Midbrain (tissue), 1 donor: ENCODE data around the gene ASB6.
"Not testable (repeated sequence)": the region's sequence is repeated elsewhere in the genome, so short reads cannot be mapped to it uniquely, and the experiment has no call there.

Experiments used
- DNase-seq: peaks from one replicate; lab custom pipeline; 2025; lab: John Stamatoyannopoulos, UW

The ASB6 gene

DNA sequence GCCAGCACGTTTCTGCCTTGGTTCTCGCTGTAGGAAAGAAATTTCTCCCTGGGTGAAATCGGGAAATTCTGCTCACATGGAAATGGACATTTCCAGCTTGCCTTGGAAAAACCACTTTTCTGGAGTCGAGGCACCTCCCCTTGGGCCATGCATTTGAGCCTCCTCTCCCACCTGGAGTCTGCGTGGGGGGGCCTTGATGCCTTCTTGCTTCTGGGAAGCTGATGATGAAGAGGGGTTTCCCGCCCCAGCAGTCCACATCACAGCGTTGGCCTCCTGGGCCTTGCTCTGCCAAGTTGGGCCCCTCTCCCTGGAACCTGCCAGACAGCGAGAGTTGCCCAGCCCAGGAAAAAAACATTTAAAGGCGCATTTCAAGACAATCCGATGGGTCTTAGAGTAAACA is 1.8 kb upstream of the ASB6 start:
- DNase-seq, result no peak

- no peak for DNase-seq
Observed at GRCh38 chr9:129640871-129641749, 841 bp downstream of the ASB6 start.

DNA sequence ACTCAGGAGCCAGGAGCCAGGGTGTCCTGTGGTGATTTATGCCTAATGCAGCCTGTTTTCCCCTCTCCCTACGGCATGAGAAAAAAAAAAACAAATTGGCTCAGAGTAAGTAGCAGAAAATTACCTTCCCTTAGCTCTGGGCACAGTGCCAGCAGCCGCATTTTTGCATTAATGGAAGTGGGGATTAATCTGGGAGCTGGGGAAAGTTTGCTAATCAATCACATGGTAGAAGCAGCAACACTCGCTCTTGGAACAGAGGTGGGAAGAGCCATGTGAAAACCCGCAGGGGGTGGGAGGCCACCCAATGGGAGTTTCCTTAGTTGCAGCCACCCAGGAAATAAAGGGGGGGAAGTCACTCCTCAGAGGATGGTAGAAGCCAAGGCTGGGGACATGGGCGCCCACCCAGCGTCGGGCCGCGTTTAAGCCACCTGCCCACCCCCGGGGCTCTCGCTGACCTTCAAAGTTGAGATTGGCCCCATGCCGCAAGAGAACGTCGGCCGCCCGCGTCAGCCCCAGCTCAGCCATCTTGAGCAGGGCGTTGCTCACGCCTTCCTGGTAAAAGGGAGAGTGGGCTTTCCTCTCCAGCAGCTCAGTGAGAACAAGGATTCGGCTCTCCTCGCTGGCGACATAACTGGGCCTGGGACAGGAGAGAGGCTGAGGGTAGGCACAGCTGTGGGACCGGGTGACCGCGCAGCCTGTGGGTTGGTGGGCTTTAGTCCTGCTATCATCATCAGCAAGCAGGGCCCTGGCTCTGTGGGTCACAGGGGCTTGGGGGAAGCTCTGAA is 1.7 kb downstream of the ASB6 start:
- peak; percentile 45 for DNase-seq

DNA sequence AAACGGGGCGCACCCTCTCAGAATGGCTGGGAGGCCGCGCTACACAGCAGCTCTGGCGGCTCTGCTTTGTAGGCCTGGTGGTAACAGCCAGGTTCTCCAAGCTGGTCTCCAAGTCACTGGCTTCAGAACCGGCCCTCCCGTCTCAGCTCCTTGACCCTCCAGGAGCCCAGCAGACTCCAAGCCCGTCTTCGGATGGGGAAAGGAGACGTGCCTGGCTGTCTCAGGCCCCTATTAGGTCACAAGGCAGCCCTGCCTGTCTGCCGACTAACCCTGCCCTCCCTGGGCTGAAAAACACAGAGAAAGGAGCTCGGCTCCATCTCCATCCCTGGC is 2.2 kb downstream of the ASB6 start:
- DNase-seq, result no peak

GRCh38 chr9:129639034-129639630 is 2.8 kb downstream of the ASB6 start:
- DNase-seq, result no peak

DNA sequence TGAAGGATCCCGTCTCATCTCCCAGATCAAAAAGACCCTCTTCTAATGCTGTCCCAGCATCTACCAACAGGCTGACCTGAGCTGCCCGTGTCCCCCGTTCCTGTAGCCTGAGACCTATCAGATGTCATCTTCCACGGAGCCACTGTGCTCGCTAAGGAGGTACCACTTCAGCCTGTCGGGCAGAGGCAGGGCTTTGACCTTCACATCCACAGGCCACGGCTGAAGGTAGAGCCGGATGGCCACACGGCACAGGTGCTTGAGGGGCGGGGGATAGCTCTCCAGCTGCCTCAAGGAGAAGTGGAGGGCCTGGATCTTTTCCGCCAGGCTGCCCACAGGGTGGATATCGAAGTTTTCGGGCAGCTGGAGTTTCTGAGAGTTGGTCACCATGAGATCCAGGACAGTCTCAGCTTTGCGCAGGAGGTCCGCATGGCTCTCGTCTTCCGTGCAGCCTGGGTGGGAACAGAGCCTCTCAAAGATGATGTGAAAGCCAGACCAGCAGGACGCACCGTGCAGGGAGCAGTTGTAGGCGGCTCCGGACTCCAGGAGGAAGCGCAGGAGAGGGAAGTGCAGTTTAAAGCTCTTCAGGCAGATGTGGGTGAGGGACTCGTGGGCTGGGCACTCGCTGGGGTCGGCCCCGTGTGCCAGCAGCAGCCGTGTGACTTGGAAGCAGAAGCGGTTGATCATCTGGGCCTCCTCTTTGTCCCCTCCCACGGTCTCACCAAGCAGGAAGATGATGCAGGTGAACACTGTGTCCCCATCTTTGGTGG is 4.1 kb downstream of the ASB6 start:
- DNase-seq, result no peak

GRCh38 chr9:129637102-129637501 is 4.8 kb downstream of the ASB6 start:
- DNase-seq, result no peak

DNA sequence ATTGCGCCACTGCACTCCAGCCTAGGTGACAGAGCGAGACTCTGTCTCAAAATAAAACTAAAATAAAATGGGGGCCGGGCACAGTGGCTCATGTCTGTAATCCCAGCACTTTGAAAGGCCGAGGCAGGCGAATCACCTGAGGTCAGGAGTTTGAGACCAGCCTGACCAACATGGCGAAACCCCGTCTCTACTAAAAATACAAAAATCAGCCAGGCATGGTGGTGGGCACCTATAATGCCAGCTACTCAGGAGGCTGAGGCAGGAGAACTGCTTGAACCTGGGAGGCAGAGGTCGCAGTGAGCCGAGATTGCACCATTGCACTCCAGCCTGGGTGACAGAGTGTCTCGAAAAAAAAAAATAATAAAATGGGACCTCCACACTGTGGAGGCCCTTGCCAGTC is 5.6 kb downstream of the ASB6 start:
- DNase-seq, result not testable (repeated sequence)

- no peak for DNase-seq
Observed at GRCh38 chr9:129635099-129636065, 6.6 kb downstream of the ASB6 start.

- DNase-seq, result no peak
Observed at GRCh38 chr9:129633848-129634247, 8.1 kb downstream of the ASB6 start.

GRCh38 chr9:129633207-129633606 is 8.7 kb downstream of the ASB6 start:
- no peak for DNase-seq

- DNase-seq, result no peak
Observed at GRCh38 chr9:129632460-129632859, 9.5 kb downstream of the ASB6 start.

DNA sequence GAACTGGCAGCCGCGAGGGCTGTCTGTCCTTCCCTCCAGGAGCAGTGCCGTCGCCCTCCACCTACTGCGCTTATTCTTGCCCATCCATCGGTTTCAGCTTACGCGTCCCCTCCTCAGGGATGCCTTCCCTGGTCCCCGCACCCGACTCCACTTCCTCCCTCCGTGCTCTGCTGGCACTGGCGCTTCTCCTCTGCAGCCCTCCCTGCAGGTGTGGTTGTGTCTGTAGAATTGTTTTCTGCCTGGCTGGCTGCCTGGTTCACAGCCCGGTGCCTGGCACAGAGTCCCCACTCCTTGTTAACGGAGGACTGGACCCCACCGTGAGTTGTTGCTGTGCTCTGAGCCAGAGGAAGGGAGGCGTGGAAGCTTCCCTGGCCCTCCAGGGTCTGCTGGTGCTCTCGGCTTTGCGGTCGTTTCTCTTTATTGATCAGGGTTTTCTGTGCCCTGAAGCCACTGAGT is 10.2 kb downstream of the ASB6 start:
- no peak for DNase-seq

GRCh38 chr9:129630967-129631673 is 10.8 kb downstream of the ASB6 start:
- peak; percentile 47 for DNase-seq

GRCh38 chr9:129629251-129629820 is 12.6 kb downstream of the ASB6 start:
- no peak for DNase-seq

DNA sequence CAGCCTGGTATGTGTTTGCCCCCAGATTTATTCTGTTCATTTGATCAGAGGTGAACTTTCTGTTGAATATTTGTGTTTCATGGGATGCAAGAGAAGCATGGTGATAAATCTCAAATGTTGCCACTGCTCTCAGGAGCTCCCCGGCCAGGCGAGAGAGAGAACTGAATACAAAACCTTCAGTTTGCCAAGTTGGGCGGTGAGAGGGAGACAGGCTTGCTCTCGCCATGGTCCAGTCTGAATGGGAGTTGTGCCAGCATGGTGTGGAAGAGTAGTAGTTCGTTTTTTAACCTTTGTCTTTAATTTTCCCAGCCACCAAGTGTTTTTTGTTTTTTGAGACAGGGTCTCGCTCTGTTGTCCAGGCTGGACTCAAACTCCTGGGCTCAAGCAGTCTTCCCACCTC is 13.2 kb downstream of the ASB6 start:
- DNase-seq, result no peak

- DNase-seq, result no peak
Observed at GRCh38 chr9:129627556-129628440, 14.2 kb downstream of the ASB6 start.

DNA sequence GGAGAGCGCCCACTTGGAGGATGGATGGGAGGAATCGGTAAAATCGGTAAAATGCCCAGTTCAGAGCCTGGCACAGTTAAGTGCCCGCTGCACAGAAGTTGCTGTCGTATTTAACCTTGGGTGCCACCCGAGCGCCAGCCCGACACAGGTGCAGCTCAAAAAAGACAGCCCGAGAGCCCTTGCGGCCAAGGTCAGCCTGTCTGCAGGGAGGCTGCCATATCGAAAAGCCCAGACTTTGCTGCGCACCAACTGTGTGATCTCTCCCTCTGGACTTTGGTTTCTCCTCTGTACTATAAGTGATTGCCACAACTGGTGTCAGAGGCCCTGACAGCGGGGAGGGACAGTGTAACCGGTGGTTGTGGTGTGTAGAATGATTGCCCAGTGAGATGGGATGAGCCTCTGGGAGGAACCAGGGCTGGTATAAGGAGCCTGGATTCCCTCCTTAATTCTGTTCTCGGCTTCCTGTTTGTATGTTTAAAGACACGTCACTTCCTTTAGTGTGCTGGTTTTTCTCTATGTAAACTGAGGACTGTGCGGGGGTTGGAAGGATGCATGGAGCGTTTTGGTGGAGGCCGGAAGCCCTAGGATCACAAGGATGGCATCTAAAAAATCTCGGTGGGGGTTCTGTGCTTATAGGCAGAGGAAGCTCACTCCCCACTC is 15.2 kb downstream of the ASB6 start:
- DNase-seq, result no peak
